ENCODE data around the gene UHRF2.
"Not testable (repeated sequence)": the region's sequence is repeated elsewhere in the genome, so short reads cannot be mapped to it uniquely, and the experiment has no call there.

UHRF2 gene

GRCh38 chr9:6488395-6488794 is 75.4 kb downstream of the UHRF2 start:
- FAIRE-seq (no peak), DNase-seq (ENCODE audit: low spot score) (no peak)

DNA sequence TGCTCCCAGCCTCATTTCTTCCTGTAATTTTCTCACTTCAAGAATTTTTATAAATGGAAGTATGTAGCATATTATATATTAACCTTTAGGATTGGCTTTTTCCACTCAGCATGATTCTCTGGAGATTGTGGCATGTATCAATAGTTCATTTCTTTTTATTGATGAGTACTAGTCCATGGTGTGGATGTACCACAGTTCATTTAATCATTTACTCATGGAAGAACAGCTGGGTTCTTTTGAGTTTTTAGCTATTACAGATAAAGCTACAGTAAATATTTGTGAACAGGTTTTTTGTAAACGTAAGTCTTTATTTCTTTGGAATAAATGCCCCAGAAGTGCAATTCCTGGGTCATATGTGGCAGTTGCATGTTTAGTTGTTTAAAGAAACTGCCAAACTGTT is 76.1 kb downstream of the UHRF2 start:
- FAIRE-seq (no peak), DNase-seq (ENCODE audit: low spot score) (no peak)

GRCh38 chr9:6490863-6491262 is 77.9 kb downstream of the UHRF2 start:
- no peak for DNase-seq (ENCODE audit: low spot score)
- no peak for FAIRE-seq

DNA sequence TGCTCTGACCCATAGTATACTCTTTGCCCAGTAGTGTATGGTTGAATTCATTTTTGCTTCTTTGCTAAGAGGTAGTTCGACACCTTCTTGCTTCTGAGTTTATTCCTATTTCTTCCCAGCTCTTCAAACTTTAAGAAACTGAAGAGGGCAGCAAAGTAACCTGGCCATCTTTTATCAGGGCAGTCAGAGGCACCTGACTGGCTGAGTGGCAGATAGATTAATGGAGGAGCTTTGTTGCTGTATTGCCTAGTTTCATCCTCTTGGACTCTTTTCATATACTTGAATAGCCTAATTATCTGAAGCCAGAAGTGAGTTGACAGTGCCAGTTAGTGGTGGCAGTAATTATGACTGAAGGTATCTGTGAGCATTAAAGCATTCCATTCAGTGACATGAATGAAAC is 82.5 kb downstream of the UHRF2 start:
- FAIRE-seq: no peak

GRCh38 chr9:6498982-6499381 is 86.0 kb downstream of the UHRF2 start:
- DNase-seq (ENCODE audit: low spot score): no peak

More for the DNA sequence above, 82.5 kb downstream of the UHRF2 start:
- DNase-seq (ENCODE audit: low spot score): no peak

GRCh38 chr9:6501526-6502210 is 88.7 kb downstream of the UHRF2 start:
- FAIRE-seq (no peak), DNase-seq (ENCODE audit: low spot score) (no peak)

More at GRCh38 chr9:6498982-6499381, 86.0 kb downstream of the UHRF2 start:
- FAIRE-seq: no peak

DNA sequence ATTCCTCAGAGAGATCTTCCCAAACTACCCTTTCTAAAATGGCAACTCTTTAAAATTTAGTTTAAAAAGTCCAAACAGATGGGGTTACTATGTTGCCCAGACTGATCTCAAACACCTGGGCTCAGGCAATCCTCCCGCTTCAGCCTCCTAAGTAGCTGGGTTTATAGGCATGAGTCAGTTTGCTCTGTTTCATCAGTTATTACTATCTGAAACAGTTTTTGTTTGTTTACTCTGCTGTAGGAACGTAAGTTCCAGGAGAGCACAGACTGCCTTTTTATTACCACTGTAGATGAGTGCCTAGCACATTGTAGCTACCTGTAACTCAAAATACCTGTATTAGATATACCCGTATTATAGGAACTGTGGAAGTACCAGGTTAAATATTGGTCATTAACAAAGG is 89.4 kb downstream of the UHRF2 start:
- no peak for FAIRE-seq
- no peak for DNase-seq (ENCODE audit: low spot score)

DNA sequence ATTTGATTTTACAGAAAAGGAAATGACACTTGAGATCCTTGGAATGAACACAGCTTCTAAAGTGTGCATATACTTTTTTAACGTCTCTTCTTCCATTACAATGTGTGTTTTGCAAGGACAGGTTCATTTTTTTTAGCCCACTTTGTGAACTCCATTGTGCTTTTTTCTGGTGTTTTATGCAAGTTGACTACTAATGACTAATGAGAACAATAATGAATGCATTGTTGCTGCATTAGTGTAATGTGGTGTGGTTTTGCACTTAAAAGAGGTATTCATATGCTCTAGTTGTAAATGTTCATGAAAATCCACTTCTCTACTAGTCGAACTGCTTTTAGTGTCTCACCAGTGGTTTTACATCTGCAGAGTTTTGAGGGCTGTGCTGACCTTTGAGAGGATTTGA is 93.6 kb downstream of the UHRF2 start:
- FAIRE-seq: no peak
- no peak for DNase-seq (ENCODE audit: low spot score)

- FAIRE-seq (no peak), DNase-seq (ENCODE audit: low spot score) (no peak)
Measured at GRCh38 chr9:6512085-6512657, 99.2 kb downstream of the UHRF2 start.

- FAIRE-seq: no peak
Measured at GRCh38 chr9:6522263-6522662, 109.3 kb downstream of the UHRF2 start.

GRCh38 chr9:6525326-6526045 is 112.5 kb downstream of the UHRF2 start:
- DNase-seq (ENCODE audit: low spot score) (no peak), FAIRE-seq (no peak)

More at GRCh38 chr9:6522263-6522662, 109.3 kb downstream of the UHRF2 start:
- DNase-seq (ENCODE audit: low spot score): no peak

- DNase-seq (ENCODE audit: low spot score) (no peak), FAIRE-seq (no peak)
Measured at GRCh38 chr9:6535594-6535993, 122.6 kb downstream of the UHRF2 start.

DNA sequence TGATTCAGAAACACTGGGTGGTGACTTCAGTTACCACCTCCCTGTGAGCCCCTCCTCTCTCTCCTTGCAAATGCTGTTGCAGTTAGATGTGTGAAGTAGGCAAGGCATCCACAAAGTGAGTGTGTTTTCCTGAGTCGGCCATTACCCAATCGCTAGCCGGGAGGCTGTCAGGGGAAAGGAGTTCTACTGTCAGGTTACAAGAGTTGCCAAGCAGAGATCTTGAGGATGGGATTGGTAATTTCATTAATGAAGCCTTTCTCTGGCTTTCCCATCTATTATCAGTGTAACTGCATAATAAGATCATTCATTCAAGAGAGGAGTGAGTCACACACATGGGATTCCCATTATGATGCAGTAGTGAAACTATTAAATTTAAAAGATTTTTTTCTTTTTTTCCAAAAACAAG is 125.7 kb downstream of the UHRF2 start:
- FAIRE-seq (no peak), DNase-seq (ENCODE audit: low spot score) (no peak)

GRCh38 chr9:6542617-6543016 is 129.6 kb downstream of the UHRF2 start:
- not testable (repeated sequence) for FAIRE-seq; DNase-seq (ENCODE audit: low spot score)

GRCh38 chr9:6543204-6543603 is 130.2 kb downstream of the UHRF2 start:
- no peak for FAIRE-seq

DNA sequence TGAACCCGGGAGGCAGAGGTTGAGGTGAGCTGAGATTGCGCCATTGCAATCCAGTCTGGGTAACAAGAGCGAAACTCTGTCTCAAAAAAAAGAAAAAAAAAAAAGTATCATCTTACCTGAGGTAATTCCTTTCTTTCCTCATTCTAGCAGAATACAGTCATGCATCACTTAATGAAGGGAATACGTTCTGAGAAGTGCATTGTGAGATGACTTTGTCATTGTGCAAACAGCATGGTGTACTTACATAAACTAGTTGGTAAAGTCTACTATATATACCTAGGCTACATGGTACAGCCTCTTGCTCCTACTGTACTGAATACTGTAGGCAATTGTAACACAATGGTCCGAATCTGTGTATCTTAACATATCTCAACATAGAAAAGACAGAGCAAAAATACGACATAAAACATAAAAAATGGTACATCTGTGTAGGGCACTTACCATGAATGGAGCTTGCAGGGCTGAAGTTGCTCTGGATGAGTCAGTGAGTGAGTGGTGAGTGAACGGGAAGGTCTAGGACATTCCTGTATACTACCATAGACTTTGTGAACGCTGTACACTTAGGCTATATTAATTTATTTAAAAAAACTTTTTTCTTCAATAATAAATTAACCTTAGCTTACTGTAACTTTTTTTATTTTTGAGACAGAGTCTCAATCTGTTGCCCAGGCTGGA is 132.2 kb downstream of the UHRF2 start:
- no peak for FAIRE-seq
- DNase-seq (ENCODE audit: low spot score): no peak

More at GRCh38 chr9:6543204-6543603, 130.2 kb downstream of the UHRF2 start:
- DNase-seq (ENCODE audit: low spot score): no peak

- FAIRE-seq (no peak), DNase-seq (ENCODE audit: low spot score) (no peak)
Measured at GRCh38 chr9:6549106-6549800, 136.3 kb downstream of the UHRF2 start.

DNA sequence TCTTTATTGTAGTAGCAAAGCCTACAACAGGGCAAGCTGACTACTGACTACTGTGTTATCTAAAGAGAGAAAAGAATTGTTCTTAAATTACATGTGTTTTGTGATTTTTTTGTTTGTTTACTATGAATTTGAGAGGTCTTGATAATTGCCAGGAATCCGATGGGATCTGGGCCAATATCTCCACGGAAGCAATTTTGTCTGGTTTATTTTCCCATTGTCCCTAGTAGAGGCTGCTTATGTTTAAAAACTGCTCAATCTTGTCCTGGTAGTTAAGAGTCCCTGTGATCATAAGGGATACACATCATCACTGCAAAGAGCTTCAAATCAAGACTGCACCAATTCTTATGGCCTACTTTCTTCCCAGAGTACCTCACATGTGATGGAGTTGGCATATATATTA is 138.1 kb downstream of the UHRF2 start:
- no peak for DNase-seq (ENCODE audit: low spot score)
- no peak for FAIRE-seq

GRCh38 chr9:6552033-6552432 is 139.0 kb downstream of the UHRF2 start:
- FAIRE-seq (no peak), DNase-seq (ENCODE audit: low spot score) (no peak)

- no peak for FAIRE-seq
- DNase-seq (ENCODE audit: low spot score): no peak
Measured at GRCh38 chr9:6552498-6553121, 139.6 kb downstream of the UHRF2 start.

DNA sequence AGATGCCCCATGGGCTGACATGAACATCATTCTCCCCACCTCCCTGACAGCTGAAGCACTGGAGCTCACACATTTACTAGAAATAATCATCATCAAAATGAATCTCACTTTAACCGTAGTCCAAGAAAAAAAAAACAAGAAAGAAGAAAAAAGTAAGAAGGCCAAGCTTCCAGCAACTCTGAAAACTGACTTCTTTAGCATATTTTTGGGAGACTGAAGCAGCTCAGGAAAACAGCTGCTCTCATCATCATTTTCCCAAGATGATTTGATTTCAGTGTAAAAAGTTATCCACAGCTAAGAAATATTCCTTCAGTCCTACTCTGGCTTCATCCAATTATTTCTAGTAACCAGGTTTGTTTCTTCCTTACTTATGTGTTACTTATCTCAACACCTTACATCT is 140.9 kb downstream of the UHRF2 start:
- DNase-seq (ENCODE audit: low spot score): no peak
- FAIRE-seq: no peak
